WTC11 (cell line): Measurements from ENCODE around the gene PHPT1. TPM values are rescaled to one million over a fixed set of nuclear protein-coding genes. Genes with fewer than 3 reads are reported as not detected.

Experiments
- ATF2 ChIP-seq: sonication (generic); formaldehyde crosslinking; IDR thresholded peaks from 2 replicates; pipeline ENCODE4 v1.8.1; 2022; ENCODE audit warnings: low read depth, missing genetic modification reagents, borderline replicate concordance
- CREB1 ChIP-seq: sonication (generic); formaldehyde crosslinking; IDR thresholded peaks from 2 replicates; pipeline ENCODE4 v1.8.0; 2023; ENCODE audit warnings: mild to moderate bottlenecking, missing genetic modification reagents
- ELF4 ChIP-seq: sonication (generic); formaldehyde crosslinking; IDR thresholded peaks from 2 replicates; pipeline ENCODE4 v1.8.1; 2022; ENCODE audit warnings: low read depth, mild to moderate bottlenecking, moderate library complexity, missing genetic modification reagents
- ERG ChIP-seq: fragments of 250-450 bp; sonication (Bioruptor Pico); IDR thresholded peaks from 2 replicates; pipeline ENCODE4 v1.8.0; 2021; ENCODE audit warnings: mild to moderate bottlenecking
- ESRRA ChIP-seq: sonication (generic); formaldehyde crosslinking; IDR thresholded peaks from 2 replicates; pipeline ENCODE4 v1.8.1; 2022; ENCODE audit warnings: mild to moderate bottlenecking, missing genetic modification reagents, borderline replicate concordance
- FOXK1 ChIP-seq: sonication (generic); formaldehyde crosslinking; IDR thresholded peaks from 2 replicates; pipeline ENCODE4 v1.8.0; 2022; ENCODE audit warnings: mild to moderate bottlenecking, moderate library complexity, missing genetic modification reagents
- GABPB1 ChIP-seq: sonication (generic); formaldehyde crosslinking; IDR thresholded peaks from 2 replicates; pipeline ENCODE4 v1.8.1; 2023; ENCODE audit warnings: mild to moderate bottlenecking, missing genetic modification reagents
- KAT7 ChIP-seq: sonication (generic); formaldehyde crosslinking; IDR thresholded peaks from 2 replicates; pipeline ENCODE4 v1.8.1; 2023; ENCODE audit warnings: missing genetic modification reagents, mild to moderate bottlenecking, borderline replicate concordance
- MXD4 ChIP-seq: fragments of 250-450 bp; sonication (Bioruptor Pico); IDR thresholded peaks from 2 replicates; pipeline ENCODE4 v1.8.0; 2021; ENCODE audit warnings: mild to moderate bottlenecking, moderate library complexity, borderline replicate concordance
- NFYB ChIP-seq: sonication (generic); formaldehyde crosslinking; conservative IDR thresholded peaks from 2 replicates; pipeline ENCODE4 v1.8.0; 2022; ENCODE audit warnings: low read depth, missing genetic modification reagents
- NR1H2 ChIP-seq: sonication (generic); formaldehyde crosslinking; IDR thresholded peaks from 2 replicates; pipeline ENCODE4 v1.9.0; 2021; ENCODE audit warnings: mild to moderate bottlenecking, moderate library complexity, missing genetic modification reagents
- PRDM15 ChIP-seq: sonication (generic); formaldehyde crosslinking; IDR thresholded peaks from 2 replicates; pipeline ENCODE4 v1.8.0; 2022; ENCODE audit warnings: missing genetic modification reagents
- PRRX2 ChIP-seq: fragments of 250-450 bp; sonication (Bioruptor Pico); IDR thresholded peaks from 2 replicates; pipeline ENCODE4 v1.8.0; 2021; ENCODE audit warnings: mild to moderate bottlenecking
- SMAD4 ChIP-seq: sonication (generic); formaldehyde crosslinking; IDR thresholded peaks from 2 replicates; pipeline ENCODE4 v1.8.0; 2022; ENCODE audit warnings: mild to moderate bottlenecking, missing genetic modification reagents
- SOX15 ChIP-seq: fragments of 250-450 bp; sonication (Bioruptor Pico); IDR thresholded peaks from 2 replicates; pipeline ENCODE4 v1.9.0; 2021; ENCODE audit warnings: mild to moderate bottlenecking
- TCF7 ChIP-seq: sonication (generic); formaldehyde crosslinking; IDR thresholded peaks from 2 replicates; pipeline ENCODE4 v1.8.0; 2022; ENCODE audit warnings: mild to moderate bottlenecking, low read depth, missing genetic modification reagents, moderate library complexity
- TEAD4 ChIP-seq: sonication (generic); formaldehyde crosslinking; IDR thresholded peaks from 2 replicates; pipeline ENCODE4 v1.8.0; 2022; ENCODE audit warnings: mild to moderate bottlenecking, missing genetic modification reagents
- TP53 ChIP-seq: sonication (generic); formaldehyde crosslinking; IDR thresholded peaks from 2 replicates; pipeline ENCODE4 v1.8.1; 2023; ENCODE audit warnings: mild to moderate bottlenecking, missing genetic modification reagents
- USF2 ChIP-seq: sonication (generic); formaldehyde crosslinking; IDR thresholded peaks from 2 replicates; pipeline ENCODE4 v1.8.1; 2023; ENCODE audit warnings: mild to moderate bottlenecking, missing genetic modification reagents, moderate library complexity
- ZNF219 ChIP-seq: sonication (generic); formaldehyde crosslinking; IDR thresholded peaks from 2 replicates; pipeline ENCODE4 v1.8.0; 2023; ENCODE audit warnings: missing genetic modification reagents, mild to moderate bottlenecking, borderline replicate concordance
- ZNF232 ChIP-seq: sonication (generic); formaldehyde crosslinking; IDR thresholded peaks from 2 replicates; pipeline ENCODE4 v1.8.0; 2022; ENCODE audit warnings: mild to moderate bottlenecking, missing genetic modification reagents
- ZNF263 ChIP-seq: sonication (generic); formaldehyde crosslinking; IDR thresholded peaks from 2 replicates; pipeline ENCODE4 v1.8.1; 2022; ENCODE audit warnings: low read depth, mild to moderate bottlenecking, moderate library complexity, missing genetic modification reagents
- ZNF396 ChIP-seq: fragments of 250-450 bp; sonication (Bioruptor Pico); IDR thresholded peaks from 2 replicates; pipeline ENCODE4 v1.8.0; 2021; ENCODE audit warnings: mild to moderate bottlenecking, moderate library complexity, borderline replicate concordance
- ZNF671 ChIP-seq: fragments of 250-450 bp; sonication (Bioruptor Pico); IDR thresholded peaks from 2 replicates; pipeline ENCODE4 v1.8.0; 2021; ENCODE audit warnings: mild to moderate bottlenecking
- total RNA-seq: library from RNA; stranded (reverse); gene quantifications from 3 replicates; pipeline ENCODE4 v1.2.3, GENCODE V29; 2021
- TF ChIP-seq, protein P1 (sequence below): sonication (generic); formaldehyde crosslinking; IDR thresholded peaks from 2 replicates; pipeline ENCODE4 v1.8.0; 2022; ENCODE audit warnings: mild to moderate bottlenecking, missing genetic modification reagents
- TF ChIP-seq, protein P2 (sequence below): fragments of 200-600 bp; IDR thresholded peaks from 2 replicates; pipeline ENCODE4 v1.8.0; 2022; ENCODE audit warnings: antibody characterized with exemption
- TF ChIP-seq, protein P3 (sequence below): fragments of 250-450 bp; sonication (Bioruptor Pico); conservative IDR thresholded peaks from 2 replicates; pipeline ENCODE4 v1.9.0; 2021; ENCODE audit warnings: mild to moderate bottlenecking

PHPT1 gene
- total RNA-seq, 1 experiment from 2014 or later: 138 TPM

DNA sequence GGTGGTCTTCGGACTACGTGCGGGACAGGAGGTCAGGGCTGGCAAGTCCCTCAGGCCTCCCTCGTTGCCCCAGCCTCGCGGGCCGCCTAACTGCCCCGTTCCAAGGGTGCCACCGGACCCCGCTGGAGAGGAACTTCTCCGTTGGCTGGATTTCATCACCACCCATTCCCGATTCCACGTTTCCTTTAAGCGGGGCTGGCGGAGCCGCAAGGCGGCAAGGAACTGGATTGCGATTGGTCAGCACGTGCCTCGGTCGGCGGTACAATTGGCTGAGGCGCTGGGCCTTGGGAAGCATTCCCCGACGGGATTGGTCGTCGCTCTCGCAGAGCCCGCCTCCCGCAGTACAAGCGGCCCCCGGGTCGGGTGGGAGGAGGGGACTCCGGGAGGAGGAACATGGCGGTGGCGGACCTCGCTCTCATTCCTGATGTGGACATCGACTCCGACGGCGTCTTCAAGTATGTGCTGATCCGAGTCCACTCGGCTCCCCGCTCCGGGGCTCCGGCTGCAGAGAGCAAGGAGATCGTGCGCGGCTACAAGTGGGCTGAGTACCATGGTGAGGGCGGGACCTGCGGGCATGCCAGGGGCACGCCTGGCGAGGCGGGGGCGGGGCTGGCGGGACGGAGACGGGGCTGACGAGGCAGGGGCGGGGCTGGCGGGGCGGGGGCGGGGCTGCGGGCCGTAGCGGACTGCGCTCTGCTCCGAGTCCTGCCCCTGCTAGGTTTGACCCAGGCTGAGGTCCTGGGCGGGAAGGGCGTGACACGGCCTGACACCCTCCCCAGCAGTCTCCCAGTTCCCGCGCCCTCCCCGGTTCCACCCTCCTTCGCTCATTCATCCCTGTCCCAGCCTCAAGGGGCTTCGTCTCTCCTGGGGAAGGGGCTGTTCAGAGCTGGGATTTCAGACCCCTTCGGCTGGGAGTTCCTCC lies at the start of gene PHPT1 (continued):
- TF ChIP-seq, protein P1, sequence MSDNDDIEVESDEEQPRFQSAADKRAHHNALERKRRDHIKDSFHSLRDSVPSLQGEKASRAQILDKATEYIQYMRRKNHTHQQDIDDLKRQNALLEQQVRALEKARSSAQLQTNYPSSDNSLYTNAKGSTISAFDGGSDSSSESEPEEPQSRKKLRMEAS (CRISPR knock-in tag): peak; percentile 93
- no peak for TF ChIP-seq ELF4
- peak; percentile 88 for TF ChIP-seq PRDM15 (CRISPR knock-in tag)
- 0 out of 2 replicates have a peak, but pooled peaks have one; percentile 32 for TF ChIP-seq ZNF232 (CRISPR knock-in tag)
- TF ChIP-seq TCF7 (CRISPR knock-in tag): no peak
- peak; percentile 86 for TF ChIP-seq USF2 (CRISPR knock-in tag)
- TF ChIP-seq CREB1 (CRISPR knock-in tag): no peak
- TF ChIP-seq FOXK1: peak; percentile 50; the same call in 1 of the 2 replicates
- peak; percentile 97 for TF ChIP-seq GABPB1
- TF ChIP-seq SOX15 (CRISPR knock-in tag): no peak
- TF ChIP-seq, protein P2, sequence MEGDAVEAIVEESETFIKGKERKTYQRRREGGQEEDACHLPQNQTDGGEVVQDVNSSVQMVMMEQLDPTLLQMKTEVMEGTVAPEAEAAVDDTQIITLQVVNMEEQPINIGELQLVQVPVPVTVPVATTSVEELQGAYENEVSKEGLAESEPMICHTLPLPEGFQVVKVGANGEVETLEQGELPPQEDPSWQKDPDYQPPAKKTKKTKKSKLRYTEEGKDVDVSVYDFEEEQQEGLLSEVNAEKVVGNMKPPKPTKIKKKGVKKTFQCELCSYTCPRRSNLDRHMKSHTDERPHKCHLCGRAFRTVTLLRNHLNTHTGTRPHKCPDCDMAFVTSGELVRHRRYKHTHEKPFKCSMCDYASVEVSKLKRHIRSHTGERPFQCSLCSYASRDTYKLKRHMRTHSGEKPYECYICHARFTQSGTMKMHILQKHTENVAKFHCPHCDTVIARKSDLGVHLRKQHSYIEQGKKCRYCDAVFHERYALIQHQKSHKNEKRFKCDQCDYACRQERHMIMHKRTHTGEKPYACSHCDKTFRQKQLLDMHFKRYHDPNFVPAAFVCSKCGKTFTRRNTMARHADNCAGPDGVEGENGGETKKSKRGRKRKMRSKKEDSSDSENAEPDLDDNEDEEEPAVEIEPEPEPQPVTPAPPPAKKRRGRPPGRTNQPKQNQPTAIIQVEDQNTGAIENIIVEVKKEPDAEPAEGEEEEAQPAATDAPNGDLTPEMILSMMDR: no peak
- TF ChIP-seq MXD4 (CRISPR knock-in tag): no peak
- no peak for TF ChIP-seq ZNF671 (CRISPR knock-in tag)
- TF ChIP-seq PRRX2 (CRISPR knock-in tag): no peak
- no peak for TF ChIP-seq NR1H2
- TF ChIP-seq NFYB (CRISPR knock-in tag): peak; percentile 98
- no peak for TF ChIP-seq SMAD4 (CRISPR knock-in tag)
- TF ChIP-seq ERG (CRISPR knock-in tag): no peak
- TF ChIP-seq ZNF219 (CRISPR knock-in tag): no peak
- TF ChIP-seq ZNF396 (CRISPR knock-in tag): no peak
- no peak for TF ChIP-seq ESRRA (CRISPR knock-in tag)
- TF ChIP-seq, protein P3, sequence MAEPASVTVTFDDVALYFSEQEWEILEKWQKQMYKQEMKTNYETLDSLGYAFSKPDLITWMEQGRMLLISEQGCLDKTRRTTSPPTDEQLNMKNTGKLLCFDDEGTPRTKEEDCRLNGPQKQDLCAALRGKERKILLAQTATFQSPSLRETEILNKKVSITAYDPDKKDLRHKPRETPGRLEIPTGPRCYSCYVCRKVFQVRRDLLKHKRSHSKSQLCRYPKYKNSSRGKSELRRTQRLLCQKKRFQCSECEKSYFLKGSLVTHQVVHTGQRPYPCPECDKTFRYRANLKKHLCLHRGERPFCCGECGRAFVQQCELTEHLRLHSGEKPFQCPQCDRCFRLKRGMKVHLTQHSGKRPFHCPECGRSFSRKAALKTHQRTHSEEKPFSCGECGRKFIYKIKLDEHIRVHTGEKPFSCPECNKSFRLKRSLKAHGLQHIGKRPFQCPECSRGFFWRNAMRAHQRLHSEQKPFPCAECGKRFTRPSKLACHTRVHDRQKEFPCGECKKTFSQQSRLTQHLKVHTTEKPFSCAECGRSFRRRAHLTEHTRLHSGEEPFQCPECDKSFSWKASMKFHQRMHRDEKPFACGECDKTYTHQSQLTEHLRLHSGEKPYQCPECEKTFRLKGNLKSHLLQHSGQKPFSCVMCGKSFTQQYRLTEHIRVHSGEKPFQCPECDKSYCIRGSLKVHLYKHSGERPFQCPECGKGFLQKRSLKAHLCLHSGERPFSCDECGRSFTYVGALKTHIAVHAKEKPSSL (CRISPR knock-in tag): no peak
- TF ChIP-seq TEAD4 (CRISPR knock-in tag): no peak
- TF ChIP-seq KAT7 (CRISPR knock-in tag): no peak
- no peak for TF ChIP-seq ZNF263 (CRISPR knock-in tag)
- TF ChIP-seq TP53 (CRISPR knock-in tag): peak; percentile 90; the same call in 1 of the 2 replicates
- no peak for TF ChIP-seq ATF2 (CRISPR knock-in tag)
